Measurements from ENCODE around the gene PDE3B. TPM values are rescaled to one million over a fixed set of nuclear protein-coding genes. Genes with fewer than 3 reads are reported as not detected.

PDE3B gene
- total and polyA plus RNA-seq, 2 of the 8 experiments (the other 6 are each of a cell fraction or from before 2014, with no cell fraction given): 2.7 to 10.9 TPM

DNA sequence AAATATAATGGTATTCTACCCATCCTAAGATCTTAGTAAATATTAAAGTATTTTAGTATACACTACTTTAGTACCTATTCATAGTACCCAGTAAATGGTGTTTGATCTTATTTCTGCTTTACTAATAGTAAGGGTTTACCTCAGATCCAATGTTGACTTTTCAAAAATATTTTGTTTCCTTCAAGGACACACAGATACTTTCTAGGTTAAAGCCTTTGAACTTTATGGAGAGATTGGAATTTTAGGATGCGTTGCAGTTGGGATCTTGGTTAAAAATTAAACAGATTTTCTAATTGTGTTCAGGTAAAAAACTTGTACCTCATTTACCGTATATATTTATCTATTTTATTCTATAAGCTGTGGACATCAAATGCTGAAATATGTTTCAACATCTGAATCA, 175.2 kb downstream of the PDE3B start (continued):
- TF ChIP-seq NRF1 (IDR thresholded peaks at IDR 0.05; ENCODE audit: low read depth, low read length): no peak
- no peak for TF ChIP-seq SAP30 (IDR thresholded peaks at IDR 0.05; ENCODE audit: insufficient read depth, insufficient replicate concordance, low read length)

Measured in H1 (cell line).